Activated CD8-positive, alpha-beta memory T cell treated with anti-CD3 and anti-CD28 coated beads, Interleukin-2, amount 10 ng/mL, durations not matched to agents 7 days and 5 days (primary cell): Measurements from ENCODE around the gene TPGS1. TPM values are rescaled to one million over a fixed set of nuclear protein-coding genes. Genes with fewer than 3 reads are reported as not detected.

Experiments used
- ATAC-seq: fragments of 150-1000 bp; cut with Tn5 transposase; one replicate; pipeline ENCODE4 v1.10.0; 2021; ENCODE audit warnings: moderate library complexity
- CTCF ChIA-PET: fragments of 350-600 bp; sonication (Branson Sonifier 250); formaldehyde crosslinking; loops from one replicate; lab custom pipeline; 2021; ENCODE audit warnings: antibody characterized with exemption; lab: Charles Lee
- DNase-seq: peaks from one replicate; pipeline ENCODE4 v3.0.0-alpha.2; 2020
- H3K27ac Mint-ChIP-seq: one replicate; pipeline ENCODE4 v1.8.0; 2021; ENCODE audit warnings: mild to moderate bottlenecking, mixed read lengths
- H3K27me3 Mint-ChIP-seq: one replicate; pipeline ENCODE4 v1.8.0; 2021; ENCODE audit warnings: mixed read lengths
- H3K36me3 Mint-ChIP-seq: one replicate; pipeline ENCODE4 v1.8.0; 2021; ENCODE audit warnings: mild to moderate bottlenecking, mixed read lengths
- H3K4me1 Mint-ChIP-seq: one replicate; pipeline ENCODE4 v1.8.0; 2021; ENCODE audit warnings: mixed read lengths
- H3K4me3 Mint-ChIP-seq: one replicate; pipeline ENCODE4 v1.8.0; 2021; ENCODE audit warnings: mild to moderate bottlenecking, moderate library complexity, mixed read lengths
- H3K9me3 Mint-ChIP-seq: one replicate; pipeline ENCODE4 v1.8.0; 2022; ENCODE audit warnings: low read depth, mixed read lengths
- total RNA-seq, 2 experiments: library from RNA; stranded (reverse); gene quantifications; one replicate each; pipeline ENCODE4 v1.2.3, GENCODE V29; 2021

TPGS1 gene
- total RNA-seq, 2 experiments from 2014 or later, result 19.4 to 21.6 TPM

GRCh38 chr19:548886-549830 lies 41.9 kb downstream of the TPGS1 start:
- Mint-ChIP-seq H3K9me3 (no peaks in the 10 kb centered on the region), H3K4me1 (peaks cover 9% of the 10 kb centered on the region), H3K36me3 (no peaks in the 10 kb centered on the region), H3K27me3 (no peaks in the 10 kb centered on the region), H3K4me3 (no peak overlapping the region), H3K27ac (no peak overlapping the region)
- ATAC-seq, result no peak
- no peak for DNase-seq
- CTCF ChIA-PET, result no interaction called here

DNA sequence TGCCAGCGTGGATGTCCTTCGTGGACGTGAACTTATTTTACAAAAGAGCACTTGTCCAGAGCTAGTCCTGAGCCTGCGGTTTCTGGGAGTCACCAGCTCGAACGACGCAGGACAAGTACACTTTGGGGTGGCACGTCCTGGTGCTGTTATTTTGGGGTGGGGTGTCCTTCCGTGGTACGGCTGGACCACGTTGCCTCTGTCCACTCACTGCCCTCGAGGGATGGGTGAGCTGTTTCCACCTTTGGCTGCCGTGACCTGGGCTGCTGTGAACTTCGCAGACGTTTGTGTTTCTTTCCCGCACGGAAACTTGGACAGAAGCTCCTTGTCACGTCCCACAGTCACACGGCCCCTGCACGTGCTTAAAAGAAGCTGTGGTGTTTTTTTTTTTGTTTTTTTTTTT lies 47.5 kb downstream of the TPGS1 start:
- CTCF ChIA-PET, result interaction anchor here (0.6 to 1.4 kb wide), 2 partner anchors 44 to 421 kb away, joined by 3 to 4 read pairs; no protein-coding TSS in a partner anchor
- no peaks in the 10 kb centered on the region for H3K27me3 Mint-ChIP-seq

DNA sequence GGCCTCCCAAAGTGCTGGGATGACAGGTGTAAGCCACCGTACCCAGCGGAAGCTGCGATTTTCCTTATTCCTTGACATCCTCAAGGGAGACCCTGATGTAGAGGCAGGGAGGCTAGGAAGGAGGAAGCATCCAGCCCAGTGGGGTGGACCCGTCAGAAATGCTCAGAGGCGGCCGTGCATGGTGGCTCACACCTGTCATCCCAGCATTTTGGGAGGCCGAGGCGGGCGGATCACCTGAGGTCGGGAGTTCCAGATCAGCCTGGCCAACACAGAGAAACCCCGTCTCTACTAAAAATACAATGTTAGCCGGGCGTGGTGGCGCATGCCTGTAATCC lies 48.1 kb downstream of the TPGS1 start:
- no peaks in the 10 kb centered on the region for H3K9me3 Mint-ChIP-seq
- no peak for DNase-seq
- no peak for ATAC-seq
- H3K4me3 Mint-ChIP-seq, result no peak overlapping the region
- no peaks in the 10 kb centered on the region for H3K4me1 Mint-ChIP-seq
- no peaks in the 10 kb centered on the region for H3K36me3 Mint-ChIP-seq
- H3K27ac Mint-ChIP-seq, result no peak overlapping the region
- CTCF ChIA-PET, result interaction anchor here (0.6 kb wide), 1 partner anchor 421 kb away, joined by 3 read pairs; no protein-coding TSS in a partner anchor
- H3K27me3 Mint-ChIP-seq, result no peaks in the 10 kb centered on the region

More for the DNA sequence above, 47.5 kb downstream of the TPGS1 start:
- Mint-ChIP-seq H3K27ac (no peak overlapping the region), H3K36me3 (no peaks in the 10 kb centered on the region), H3K9me3 (no peaks in the 10 kb centered on the region), H3K4me1 (no peaks in the 10 kb centered on the region), H3K4me3 (no peak overlapping the region)
- no peak for DNase-seq
- no peak for ATAC-seq

- no peaks in the 10 kb centered on the region for H3K36me3 Mint-ChIP-seq
- DNase-seq (no peak), ATAC-seq (no peak)
- no peak overlapping the region for H3K4me3 Mint-ChIP-seq
- CTCF ChIA-PET, result no interaction called here
- no peak overlapping the region for H3K27ac Mint-ChIP-seq
- no peaks in the 10 kb centered on the region for H3K4me1 Mint-ChIP-seq
- H3K9me3 Mint-ChIP-seq, result no peaks in the 10 kb centered on the region
- no peaks in the 10 kb centered on the region for H3K27me3 Mint-ChIP-seq
These were observed 49.5 kb downstream of the TPGS1 start for GRCh38 chr19:556611-557382.

DNA sequence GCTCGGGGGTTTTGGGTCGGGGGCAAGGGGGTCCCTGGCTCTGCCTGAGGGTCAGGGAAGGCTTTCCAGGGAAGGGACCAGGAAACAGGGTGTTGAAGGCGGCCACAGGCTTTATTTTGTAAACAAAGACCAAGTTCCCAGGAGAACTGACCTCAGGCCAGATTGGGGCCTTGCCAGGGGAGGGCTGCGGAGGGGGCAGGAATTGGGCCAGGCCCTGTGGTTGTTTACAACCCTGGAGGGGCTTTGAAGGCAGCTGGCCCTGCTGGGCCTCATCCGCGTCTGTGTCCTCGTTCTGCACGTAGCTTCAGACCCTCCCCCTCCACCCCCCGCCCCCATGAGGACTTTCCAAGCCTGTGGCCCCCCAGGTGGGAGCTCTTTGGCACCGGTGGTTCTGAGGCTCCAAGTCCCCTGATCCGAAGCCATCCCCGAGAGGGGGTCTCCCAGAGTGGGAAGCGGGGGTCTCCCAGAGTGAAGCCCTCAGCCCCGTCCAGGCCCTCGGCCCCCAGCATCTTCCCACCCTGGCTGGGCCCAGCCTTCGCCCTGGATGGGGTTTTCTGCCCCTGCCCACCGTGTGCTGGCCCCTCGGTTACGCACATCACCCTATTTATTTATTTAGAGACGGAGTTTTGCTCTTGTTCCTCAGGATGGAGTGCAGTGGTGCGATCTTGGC lies 51.6 kb downstream of the TPGS1 start:
- H3K27ac Mint-ChIP-seq, result no peak overlapping the region
- CTCF ChIA-PET, result no interaction called here

GRCh38 chr19:560121-560520 lies 52.8 kb downstream of the TPGS1 start:
- ATAC-seq, result no peak
- no peaks in the 10 kb centered on the region for H3K36me3 Mint-ChIP-seq
- no peaks in the 10 kb centered on the region for H3K4me1 Mint-ChIP-seq
- DNase-seq, result no peak
- H3K27me3 Mint-ChIP-seq, result no peaks in the 10 kb centered on the region
- no peak overlapping the region for H3K4me3 Mint-ChIP-seq
- H3K9me3 Mint-ChIP-seq, result no peaks in the 10 kb centered on the region
- CTCF ChIA-PET, result interaction anchor here (0.7 kb wide), 1 partner anchor 20 kb away, joined by 3 read pairs; no protein-coding TSS in a partner anchor
- H3K27ac Mint-ChIP-seq, result no peak overlapping the region

More for the DNA sequence above, 51.6 kb downstream of the TPGS1 start:
- H3K9me3 Mint-ChIP-seq, result no peaks in the 10 kb centered on the region
- DNase-seq, result no peak
- H3K27me3 Mint-ChIP-seq, result no peaks in the 10 kb centered on the region
- no peaks in the 10 kb centered on the region for H3K4me1 Mint-ChIP-seq
- no peak for ATAC-seq
- no peak overlapping the region for H3K4me3 Mint-ChIP-seq
- H3K36me3 Mint-ChIP-seq, result no peaks in the 10 kb centered on the region

GRCh38 chr19:566403-566802 lies 59.1 kb downstream of the TPGS1 start:
- no peak for DNase-seq
- no peaks in the 10 kb centered on the region for H3K9me3 Mint-ChIP-seq
- H3K4me3 Mint-ChIP-seq, result no peak overlapping the region
- no peak for ATAC-seq
- H3K36me3 Mint-ChIP-seq, result peaks cover 2% of the 10 kb centered on the region
- no peaks in the 10 kb centered on the region for H3K27me3 Mint-ChIP-seq
- H3K4me1 Mint-ChIP-seq, result peaks cover 9% of the 10 kb centered on the region
- no peak overlapping the region for H3K27ac Mint-ChIP-seq
- CTCF ChIA-PET, result interaction anchor here (0.6 to 0.8 kb wide), 2 partner anchors 15 to 34 kb away, joined by 3 read pairs; partner anchors contain the start of gene CDC34

DNA sequence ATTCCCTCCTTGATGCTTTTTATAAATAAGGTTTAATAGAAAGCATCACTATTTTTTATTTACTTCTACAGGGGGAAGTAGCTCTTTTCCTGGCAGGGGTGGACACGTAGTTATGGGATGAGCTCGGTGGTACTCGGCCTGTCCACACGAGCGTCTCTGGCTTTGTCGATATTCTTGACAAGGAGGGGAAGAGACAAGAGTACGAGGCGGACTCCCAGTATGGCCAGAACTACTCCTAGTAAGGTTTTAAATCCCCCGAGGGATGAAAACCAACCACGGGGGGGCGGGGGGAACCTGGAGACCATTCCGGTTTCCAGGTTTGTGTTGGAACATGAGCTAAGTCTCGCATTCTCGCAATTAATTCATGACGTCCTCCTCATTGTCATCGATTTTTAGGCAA lies 59.5 kb downstream of the TPGS1 start:
- peaks cover 10% of the 10 kb centered on the region for H3K4me1 Mint-ChIP-seq
- no peaks in the 10 kb centered on the region for H3K27me3 Mint-ChIP-seq
- peaks cover 2% of the 10 kb centered on the region for H3K36me3 Mint-ChIP-seq
- CTCF ChIA-PET, result interaction anchor here (0.6 kb wide), 1 partner anchor 35 kb away, joined by 3 read pairs; the partner anchor contains the start of gene CDC34
- ATAC-seq, result no peak
- H3K4me3 Mint-ChIP-seq, result no peak overlapping the region
- no peak for DNase-seq
- no peaks in the 10 kb centered on the region for H3K9me3 Mint-ChIP-seq
- H3K27ac Mint-ChIP-seq, result no peak overlapping the region

DNA sequence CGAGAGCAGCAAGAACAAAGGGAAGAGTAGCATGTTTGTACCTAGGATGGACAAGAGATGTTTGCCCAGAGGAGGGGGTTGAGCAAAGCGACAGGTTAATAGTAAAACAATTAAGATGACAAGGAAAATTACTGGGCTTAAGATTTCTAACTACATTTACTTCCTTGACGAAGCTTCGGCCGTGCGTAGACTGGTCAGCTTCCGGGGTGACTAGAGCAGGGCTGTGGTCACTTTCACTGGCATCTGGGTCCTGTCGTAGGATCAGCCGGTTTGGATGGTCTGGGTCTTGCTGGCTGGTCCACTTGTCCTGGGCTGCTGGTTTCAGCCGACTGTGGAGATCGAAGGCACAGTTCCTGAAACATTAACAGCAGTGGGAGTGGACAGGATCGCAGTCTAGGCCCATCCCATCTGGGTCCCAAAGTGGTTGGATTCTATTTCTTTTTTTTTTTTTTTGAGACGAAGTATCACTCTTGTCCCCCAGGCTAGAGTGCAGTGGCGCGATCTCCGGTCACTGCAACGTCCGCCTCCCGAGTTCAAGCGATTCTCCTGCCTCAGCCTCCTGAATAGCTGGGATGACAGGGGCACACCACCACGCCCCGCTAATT lies 60.1 kb downstream of the TPGS1 start:
- H3K36me3 Mint-ChIP-seq, result peaks cover 2% of the 10 kb centered on the region
- no peak overlapping the region for H3K4me3 Mint-ChIP-seq
- H3K9me3 Mint-ChIP-seq, result no peaks in the 10 kb centered on the region
- no peak for ATAC-seq
- CTCF ChIA-PET, result no interaction called here
- H3K27me3 Mint-ChIP-seq, result no peaks in the 10 kb centered on the region
- no peak overlapping the region for H3K27ac Mint-ChIP-seq
- peaks cover 12% of the 10 kb centered on the region for H3K4me1 Mint-ChIP-seq
- DNase-seq, result no peak

Other genes with a start within 250 kb of the TPGS1 start
- not detected for gene PLPP2, start 216.1 kb upstream of the TPGS1 start, total RNA-seq
- 10 to 100 TPM; 21.6 to 23.8 TPM for gene MIER2, start 162.7 kb upstream of the TPGS1 start, total RNA-seq
- not detected for gene C2CD4C, start 98.3 kb upstream of the TPGS1 start, total RNA-seq
- gene SHC2, start 46.5 kb upstream of the TPGS1 start, total RNA-seq, result not detected
- gene MADCAM1, start 11.0 kb upstream of the TPGS1 start, total RNA-seq, result under 1 TPM; 0.16 to 0.44 TPM
- 10 to 100 TPM; 58.3 to 58.9 TPM for gene CDC34, start 24.3 kb downstream of the TPGS1 start, total RNA-seq
- 10 to 100 TPM; 46.9 to 76.3 TPM for gene GZMM, start 36.6 kb downstream of the TPGS1 start, total RNA-seq
- gene BSG, start 65.1 kb downstream of the TPGS1 start, total RNA-seq, result 100 to 1,000 TPM; 206 to 225 TPM
- under 1 TPM; 0.67 to 0.75 TPM for gene HCN2, start 82.4 kb downstream of the TPGS1 start, total RNA-seq
- 10 to 100 TPM; 65.0 to 68.1 TPM for gene POLRMT, start 126.0 kb downstream of the TPGS1 start, total RNA-seq
- not detected for gene FGF22, start 132.4 kb downstream of the TPGS1 start, total RNA-seq
- 10 to 100 TPM; 76.9 to 83.0 TPM for gene RNF126, start 155.7 kb downstream of the TPGS1 start, total RNA-seq
- 1 to 10 TPM; 2.2 to 3.1 TPM for gene FSTL3, start 168.9 kb downstream of the TPGS1 start, total RNA-seq
- gene PRSS57, start 188.0 kb downstream of the TPGS1 start, total RNA-seq, result under 1 TPM in 1 of 2 experiments, not detected in 1; 0.59 TPM
- not detected for gene PALM, start 201.4 kb downstream of the TPGS1 start, total RNA-seq
- not detected for gene MISP, start 243.6 kb downstream of the TPGS1 start, total RNA-seq